Bronchial epithelial cell (primary cell): ENCODE measurements around the gene GAB3. TPM values are rescaled to one million over a fixed set of nuclear protein-coding genes. Genes with fewer than 3 reads are reported as not detected.

Source experiments
- total RNA-seq: library from RNA; depleted of rRNA; stranded (reverse); fragments of >200 nt; gene quantifications from 2 replicates; pipeline ENCODE4 v1.2.1, GENCODE V29; 2014

The GAB3 gene
- total RNA-seq, 1 donor from 2014 or later, result under 0.01 TPM

Other genes starting within 250 kb of the GAB3 start
- 33.2 and 36.6 TPM in 2 replicates for gene FAM3A, start 234.8 kb downstream of the GAB3 start, total RNA-seq
- 17.4 and 20.0 TPM in 2 replicates for gene G6PD, start 204.2 kb downstream of the GAB3 start, total RNA-seq
- 8.4 and 10.3 TPM in 2 replicates for gene IKBKG, start 203.5 kb downstream of the GAB3 start, total RNA-seq
- not detected in 2 replicates for gene CTAG1A, start 165.9 kb downstream of the GAB3 start, total RNA-seq
- not detected in 2 replicates for gene CTAG1B, start 131.8 kb downstream of the GAB3 start, total RNA-seq
- gene CTAG2, start 97.5 kb downstream of the GAB3 start, total RNA-seq, result not detected in 2 replicates
- gene DKC1, start 11.8 kb upstream of the GAB3 start, total RNA-seq, result 62.1 and 91.1 TPM in 2 replicates
- 1.1 and 2.2 TPM in 2 replicates for gene MPP1, start 54.4 kb upstream of the GAB3 start, total RNA-seq
- gene SMIM9, start 83.6 kb upstream of the GAB3 start, total RNA-seq, result not detected in 2 replicates
- 0.64 and 0.79 TPM in 2 replicates for gene F8A1, start 135.3 kb upstream of the GAB3 start, total RNA-seq